MM.1S (cell line): Measurements from ENCODE around the gene NAT16.

Source experiments
- EZH2 ChIP-seq: fragments of 300-600 bp; sonication (generic); optimal IDR thresholded peaks from 2 replicates; pipeline ENCODE3; 2017; ENCODE audit warnings: low read depth, mild to moderate bottlenecking, antibody characterized with exemption, low read length, mixed read lengths
- TF ChIP-seq, protein P1 (sequence below): fragments of 300-600 bp; sonication (generic); IDR thresholded peaks from 2 replicates; pipeline ENCODE4 v1.5.1; 2016; ENCODE audit warnings: antibody characterized with exemption, low read length, mixed read lengths

GRCh38 chr7:101159696-101160674, 20.1 kb downstream of the NAT16 start:
- TF ChIP-seq EZH2 = no peak
- TF ChIP-seq, protein P1, sequence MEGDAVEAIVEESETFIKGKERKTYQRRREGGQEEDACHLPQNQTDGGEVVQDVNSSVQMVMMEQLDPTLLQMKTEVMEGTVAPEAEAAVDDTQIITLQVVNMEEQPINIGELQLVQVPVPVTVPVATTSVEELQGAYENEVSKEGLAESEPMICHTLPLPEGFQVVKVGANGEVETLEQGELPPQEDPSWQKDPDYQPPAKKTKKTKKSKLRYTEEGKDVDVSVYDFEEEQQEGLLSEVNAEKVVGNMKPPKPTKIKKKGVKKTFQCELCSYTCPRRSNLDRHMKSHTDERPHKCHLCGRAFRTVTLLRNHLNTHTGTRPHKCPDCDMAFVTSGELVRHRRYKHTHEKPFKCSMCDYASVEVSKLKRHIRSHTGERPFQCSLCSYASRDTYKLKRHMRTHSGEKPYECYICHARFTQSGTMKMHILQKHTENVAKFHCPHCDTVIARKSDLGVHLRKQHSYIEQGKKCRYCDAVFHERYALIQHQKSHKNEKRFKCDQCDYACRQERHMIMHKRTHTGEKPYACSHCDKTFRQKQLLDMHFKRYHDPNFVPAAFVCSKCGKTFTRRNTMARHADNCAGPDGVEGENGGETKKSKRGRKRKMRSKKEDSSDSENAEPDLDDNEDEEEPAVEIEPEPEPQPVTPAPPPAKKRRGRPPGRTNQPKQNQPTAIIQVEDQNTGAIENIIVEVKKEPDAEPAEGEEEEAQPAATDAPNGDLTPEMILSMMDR = no peak
